Mesodermal cell (in vitro differentiated cells): Measurements from ENCODE around the gene PSD2.

Experiments used
- H3K27ac ChIP-seq: 2 replicates; pipeline ENCODE4 v1.7.0; 2013; ENCODE audit warnings: mild to moderate bottlenecking, low read depth, low read length, moderate library complexity; ENCODE audit not compliant: severe bottlenecking
- H3K36me3 ChIP-seq: 2 replicates; pipeline ENCODE4 v1.7.1; 2013; ENCODE audit warnings: mild to moderate bottlenecking, low read length, moderate library complexity; ENCODE audit not compliant: control insufficient read depth, insufficient read depth
- H3K4me1 ChIP-seq: one replicate; pipeline ENCODE4 v1.7.1; 2013; ENCODE audit warnings: mild to moderate bottlenecking, low read length; ENCODE audit not compliant: insufficient read depth, control insufficient read depth, poor library complexity, severe bottlenecking
- H3K4me3 ChIP-seq: 2 replicates; pipeline ENCODE4 v1.7.0; 2013; ENCODE audit warnings: low read length, control low read depth, mild to moderate bottlenecking; ENCODE audit not compliant: insufficient read depth, poor library complexity, severe bottlenecking; ENCODE audit errors: extremely low read depth
- H3K9me3 ChIP-seq: 2 replicates; pipeline ENCODE4 v1.7.1; 2013; ENCODE audit warnings: mild to moderate bottlenecking, low read length, moderate library complexity; ENCODE audit not compliant: control insufficient read depth
- WGBS, 2 experiments: methylation state at CpG; one replicate each; pipeline ENCODE4 v1.1.5; 2013; ENCODE audit warnings: missing lambda C conversion rate in 2 of 2; ENCODE audit not compliant: insufficient coverage in 2 of 2; 5-methylcytosine and 5-hydroxymethylcytosine counted together

PSD2 gene

DNA sequence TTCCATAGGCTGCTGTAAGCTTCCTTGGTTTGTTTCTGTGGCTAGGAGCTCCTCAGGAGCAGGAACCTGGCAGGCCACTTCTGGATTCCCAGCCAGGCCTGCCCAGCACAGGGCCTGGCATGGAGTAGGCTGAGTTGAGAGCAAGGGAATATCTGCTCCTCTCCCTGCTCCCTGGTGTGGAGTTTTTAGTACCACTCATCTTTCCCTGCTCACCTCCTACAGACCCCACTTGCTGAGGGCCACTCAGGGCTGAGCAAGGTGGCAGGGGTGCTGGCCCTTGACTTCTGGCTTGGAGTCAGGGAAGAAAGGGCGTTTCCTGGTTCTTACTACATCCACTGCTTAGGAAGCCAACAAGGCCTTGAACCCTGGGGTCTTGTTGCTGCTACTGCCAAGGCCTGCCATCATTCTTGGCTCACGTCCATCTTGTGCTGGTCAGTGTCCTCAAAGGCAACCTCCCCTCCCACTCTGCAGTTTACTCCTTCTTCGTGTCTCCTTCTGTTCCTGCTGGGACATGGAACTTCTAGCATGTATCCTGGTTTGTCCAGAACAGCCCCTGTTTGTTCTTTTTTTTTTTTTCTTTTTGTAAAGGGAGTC, 54.9 kb downstream of the PSD2 start:
- no peaks in the 10 kb centered on the region for H3K4me1 ChIP-seq
- no peak overlapping the region for H3K27ac ChIP-seq
- H3K36me3 ChIP-seq = no peaks in the 10 kb centered on the region
- no peaks in the 10 kb centered on the region for H3K9me3 ChIP-seq
- H3K4me3 ChIP-seq = no peak overlapping the region
- WGBS, 2 experiments = 75 to 98% methylated on average over 2 of the region's 3 CpGs

DNA sequence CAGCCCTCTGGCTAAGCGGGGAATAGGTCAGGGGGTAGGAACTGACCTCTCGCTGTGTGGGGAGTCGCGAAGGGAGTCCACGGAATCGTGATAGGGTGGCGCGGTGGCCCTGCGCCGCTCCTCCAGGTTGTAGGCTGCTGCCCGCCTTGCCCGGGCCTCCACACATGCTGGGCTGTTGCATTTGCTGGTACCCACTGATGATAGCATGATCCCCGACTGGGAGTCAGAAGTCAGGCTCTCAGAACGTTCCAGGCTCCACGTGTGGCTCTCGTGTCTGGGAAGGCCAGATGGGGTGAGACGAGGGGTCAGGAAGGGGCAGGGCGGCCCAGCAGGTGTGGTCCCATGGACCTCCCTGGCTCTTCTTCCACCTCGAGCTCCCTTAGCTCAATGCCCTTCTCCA, 56.0 kb downstream of the PSD2 start:
- WGBS, 2 experiments = 93 to 96% methylated on average over 8 to 18 of the region's 19 CpGs
- Histone ChIP-seq H3K9me3 (no peaks in the 10 kb centered on the region), H3K4me3 (no peak overlapping the region), H3K36me3 (no peaks in the 10 kb centered on the region), H3K4me1 (no peaks in the 10 kb centered on the region), H3K27ac (no peak overlapping the region)

DNA sequence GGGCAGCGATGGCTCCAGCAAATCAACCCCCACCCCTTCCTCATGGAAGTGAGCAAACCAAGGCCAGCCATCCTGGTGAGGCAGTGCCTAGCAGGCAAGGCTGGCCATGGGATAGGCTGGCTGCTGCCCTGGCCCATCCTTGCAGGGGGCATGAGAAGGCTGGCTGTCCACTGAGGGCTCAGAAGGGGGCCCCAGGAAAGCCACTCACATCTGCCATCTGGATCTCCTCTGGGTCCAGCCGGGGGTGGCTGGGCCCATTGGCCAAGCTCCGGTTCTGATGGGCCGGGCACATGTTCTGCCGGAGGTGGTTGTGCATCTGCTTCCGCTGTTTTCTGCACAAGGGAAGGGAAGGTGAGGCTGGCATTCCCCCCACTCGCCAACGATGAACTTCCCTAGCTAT, 57.1 kb downstream of the PSD2 start:
- no peak overlapping the region for H3K4me3 ChIP-seq
- 86 to 93% methylated on average over 4 to 7 of the region's 8 CpGs for WGBS, 2 experiments
- H3K27ac ChIP-seq = no peak overlapping the region
- no peaks in the 10 kb centered on the region for H3K4me1 ChIP-seq
- H3K36me3 ChIP-seq = no peaks in the 10 kb centered on the region
- no peaks in the 10 kb centered on the region for H3K9me3 ChIP-seq

DNA sequence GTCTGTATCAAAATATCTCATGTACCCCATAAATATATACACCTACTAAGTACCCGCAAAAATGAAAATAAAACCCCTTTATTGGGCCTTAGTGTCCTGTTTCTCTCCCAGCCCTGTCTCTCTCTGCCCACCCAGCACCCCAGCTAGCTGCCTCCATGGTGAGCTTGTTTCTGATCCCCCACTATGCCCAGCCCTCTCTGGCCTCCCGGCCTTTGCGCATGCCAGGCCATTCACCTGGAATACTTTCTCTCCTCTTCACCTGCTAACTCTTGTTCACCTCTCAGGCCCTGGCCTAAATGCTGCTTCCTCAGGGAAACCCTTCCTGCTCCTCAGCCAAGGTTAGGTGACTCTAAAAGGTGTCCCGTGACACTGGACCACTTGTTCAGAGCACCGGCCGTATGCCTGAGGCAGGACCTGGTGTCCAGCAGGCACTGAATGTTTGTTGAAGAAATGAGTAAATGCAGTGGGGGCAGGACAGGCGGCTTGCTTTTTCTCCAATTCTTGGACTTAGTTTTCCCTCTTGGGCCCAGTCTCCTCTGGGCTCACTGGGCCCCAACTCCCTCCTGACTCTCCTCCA, 58.5 kb downstream of the PSD2 start:
- Histone ChIP-seq H3K27ac (no peak overlapping the region), H3K36me3 (no peaks in the 10 kb centered on the region), H3K4me3 (no peak overlapping the region), H3K9me3 (no peaks in the 10 kb centered on the region), H3K4me1 (no peaks in the 10 kb centered on the region)
- 93 to 100% methylated on average over 4 to 7 of the region's 7 CpGs for WGBS, 2 experiments

DNA sequence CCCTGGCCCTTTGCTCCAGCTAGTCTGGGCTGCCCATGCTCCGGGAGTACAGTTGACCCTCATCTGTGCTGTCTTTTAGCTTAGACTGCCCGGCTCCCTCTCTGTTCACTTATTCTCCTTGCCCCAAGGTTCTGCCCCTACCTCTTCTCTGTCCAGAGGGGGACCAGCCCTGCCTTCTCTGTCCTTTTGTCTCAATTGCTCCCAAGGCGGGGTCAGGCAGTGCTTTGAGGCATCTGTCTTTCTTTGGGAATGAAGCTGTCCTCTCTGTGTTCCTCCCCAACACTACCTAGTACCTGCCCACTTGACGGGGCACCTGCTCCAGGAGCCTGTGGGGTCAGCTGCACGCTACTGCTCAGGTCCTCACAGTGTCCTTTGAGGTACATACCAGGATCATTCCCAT, 59.3 kb downstream of the PSD2 start:
- no peaks in the 10 kb centered on the region for H3K36me3 ChIP-seq
- WGBS, 2 experiments = 78 to 89% methylated on average over 4 to 5 of the region's 5 CpGs

DNA sequence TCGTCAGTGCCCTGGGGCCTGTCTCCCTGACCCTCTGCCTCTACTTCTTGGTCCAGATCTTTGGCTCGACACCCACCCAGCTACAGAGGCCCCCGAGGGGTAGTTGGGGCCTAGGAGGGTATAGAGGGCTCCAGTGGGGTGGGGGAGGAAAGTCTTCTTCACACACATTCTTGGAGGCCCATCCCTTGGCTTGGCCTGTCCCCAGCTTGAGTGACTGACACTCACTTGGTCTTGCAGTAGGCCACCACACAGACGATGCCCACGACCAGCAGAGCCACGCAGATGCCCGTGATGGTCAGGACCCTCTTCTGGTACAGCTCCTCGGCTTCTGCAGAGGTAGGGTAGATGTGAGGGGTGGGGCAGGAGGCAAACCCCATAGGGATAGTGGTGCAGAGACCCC, 59.8 kb downstream of the PSD2 start:
- Histone ChIP-seq H3K27ac (no peak overlapping the region), H3K4me1 (no peaks in the 10 kb centered on the region), H3K36me3 (no peaks in the 10 kb centered on the region), H3K9me3 (no peaks in the 10 kb centered on the region), H3K4me3 (no peak overlapping the region)
- 89 to 94% methylated on average over 3 to 5 of the region's 8 CpGs for WGBS, 2 experiments

More for the DNA sequence above, 59.3 kb downstream of the PSD2 start:
- no peaks in the 10 kb centered on the region for H3K4me1 ChIP-seq
- H3K27ac ChIP-seq = no peak overlapping the region
- no peak overlapping the region for H3K4me3 ChIP-seq
- no peaks in the 10 kb centered on the region for H3K9me3 ChIP-seq

DNA sequence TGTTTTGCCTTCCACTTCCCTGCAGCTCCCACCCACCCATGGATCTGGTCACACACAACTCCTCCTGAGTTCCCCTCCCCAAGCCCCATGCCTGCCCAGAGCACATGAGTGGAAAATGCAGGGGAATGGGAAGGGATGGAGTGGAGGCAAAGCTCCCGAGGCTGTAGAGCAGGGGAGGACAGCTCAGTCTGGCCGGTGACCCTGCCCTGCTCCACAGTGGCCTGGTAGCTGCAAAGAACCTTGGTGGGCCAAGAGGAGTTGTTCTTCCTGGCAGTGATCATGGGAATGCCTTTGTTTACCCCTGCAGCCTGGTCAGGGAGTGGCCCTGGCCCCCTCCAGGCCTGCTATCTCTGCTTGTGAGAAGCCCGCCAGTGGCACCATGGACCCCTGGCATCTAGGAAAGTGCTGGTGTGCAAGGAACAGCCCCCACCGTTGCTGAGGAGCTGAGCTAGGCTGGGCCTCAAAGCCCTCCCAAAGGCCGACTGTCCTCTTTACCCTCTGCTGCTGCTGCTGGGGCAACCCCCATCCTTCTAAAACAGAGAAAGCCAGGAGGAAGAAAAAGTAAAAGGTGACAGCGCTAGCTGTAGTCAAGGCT, 60.4 kb downstream of the PSD2 start:
- Histone ChIP-seq H3K36me3 (no peaks in the 10 kb centered on the region), H3K4me1 (no peaks in the 10 kb centered on the region), H3K9me3 (no peaks in the 10 kb centered on the region), H3K4me3 (no peak overlapping the region), H3K27ac (no peak overlapping the region)
- 81 to 97% methylated on average over 5 to 6 of the region's 6 CpGs for WGBS, 2 experiments

DNA sequence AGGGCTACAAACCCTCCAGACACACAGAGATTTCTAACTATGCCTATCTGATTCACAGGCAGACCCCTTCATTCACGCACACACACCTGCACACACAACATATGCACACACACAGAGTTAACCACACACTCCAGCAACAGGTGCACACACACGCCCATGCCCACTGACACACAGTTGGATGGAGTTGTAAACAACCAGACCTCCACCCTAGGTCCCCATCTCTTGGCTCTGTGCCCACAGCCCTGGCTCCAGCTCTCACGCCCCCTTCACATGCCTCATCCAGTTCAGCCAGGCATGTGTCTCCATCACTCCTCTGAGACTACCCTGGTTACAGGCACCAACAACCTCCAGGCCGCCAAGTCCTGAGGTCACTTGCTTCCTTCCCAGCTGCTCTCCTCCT, 61.1 kb downstream of the PSD2 start:
- no peak overlapping the region for H3K27ac ChIP-seq
- H3K4me1 ChIP-seq = no peaks in the 10 kb centered on the region
- no peak overlapping the region for H3K4me3 ChIP-seq
- H3K36me3 ChIP-seq = no peaks in the 10 kb centered on the region
- WGBS, 2 experiments = 80 to 85% methylated on average over 3 to 4 of the region's 4 CpGs
- no peaks in the 10 kb centered on the region for H3K9me3 ChIP-seq

DNA sequence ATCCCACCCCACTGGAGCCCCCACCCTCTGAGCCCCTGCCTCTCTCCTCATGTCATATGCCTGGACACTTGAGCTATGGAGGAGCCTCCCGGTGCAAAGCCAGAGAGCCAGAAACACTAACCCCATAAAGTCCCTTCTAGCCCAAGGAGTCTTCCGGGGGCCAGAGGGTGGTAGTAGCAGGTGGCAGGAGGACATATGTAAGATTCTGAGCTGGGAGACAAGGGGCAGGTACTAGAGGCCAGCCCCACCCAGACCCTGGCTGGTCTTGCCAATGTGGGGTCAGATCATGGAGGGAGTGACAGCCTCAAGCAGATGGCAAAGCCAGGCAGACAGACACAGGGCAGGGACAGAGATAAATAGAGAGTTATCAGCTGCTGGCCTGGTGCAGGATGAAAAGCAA, 63.4 kb downstream of the PSD2 start:
- Histone ChIP-seq H3K36me3 (no peaks in the 10 kb centered on the region), H3K4me3 (no peak overlapping the region), H3K9me3 (no peaks in the 10 kb centered on the region), H3K27ac (no peak overlapping the region), H3K4me1 (no peaks in the 10 kb centered on the region)
- WGBS, 2 experiments = 83% methylated on average over 1 of the region's 2 CpGs; no CpG with 5 or more reads in 1 of the 2 experiments

DNA sequence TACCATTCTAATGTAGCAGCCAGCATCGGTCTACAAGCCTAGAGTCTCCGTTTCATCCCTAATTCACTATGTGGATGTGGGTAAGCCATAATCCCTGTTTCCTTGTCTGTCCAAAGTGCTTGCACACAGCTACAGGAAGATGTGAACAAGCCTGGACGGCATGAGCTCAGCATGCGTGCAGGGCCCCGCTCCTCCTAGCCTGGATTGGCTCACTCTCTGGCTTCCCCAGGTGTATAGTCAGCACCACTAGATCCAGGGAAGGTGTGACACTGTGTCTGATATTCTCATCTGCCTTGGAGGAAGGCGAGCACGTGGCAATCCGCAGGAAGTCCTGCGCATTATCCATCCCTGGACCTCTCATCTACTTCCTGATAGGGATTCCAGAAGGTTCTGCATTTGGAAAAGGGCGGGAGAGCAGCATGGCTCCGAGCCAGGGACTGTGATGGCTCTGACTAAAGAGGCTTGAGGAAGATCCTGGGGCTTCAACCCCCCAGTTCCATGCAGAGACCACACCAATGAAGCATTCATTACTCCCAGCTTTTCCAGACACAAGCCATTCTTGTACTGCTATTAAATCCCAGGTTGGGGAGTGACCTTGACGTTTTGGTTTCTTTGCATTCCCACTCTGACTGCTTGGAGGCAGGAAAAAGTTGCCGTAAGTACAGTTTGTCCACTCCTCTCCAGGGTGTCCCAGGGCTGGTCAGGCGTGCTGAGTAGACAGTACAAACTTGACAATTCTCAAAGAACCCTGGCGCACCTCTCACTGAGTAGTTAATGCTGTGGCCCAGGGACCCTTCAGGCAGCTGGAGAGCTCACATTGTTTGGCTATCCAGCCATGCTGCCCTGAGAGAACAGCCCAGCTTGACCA, 65.6 kb downstream of the PSD2 start:
- WGBS, 2 experiments = 85 to 91% methylated on average over 13 to 15 of the region's 15 CpGs
- H3K36me3 ChIP-seq = no peaks in the 10 kb centered on the region
- no peaks in the 10 kb centered on the region for H3K9me3 ChIP-seq
- no peak overlapping the region for H3K4me3 ChIP-seq
- H3K27ac ChIP-seq = no peak overlapping the region
- H3K4me1 ChIP-seq = no peaks in the 10 kb centered on the region
